ENCODE data around the gene DPPA5.

Gene DPPA5

GRCh38 chr6:73367761-73368355 is 13.8 kb upstream of the DPPA5 start:
- no peak for DNase-seq (ENCODE audit: low spot score)
- TF ChIP-seq, protein P1, sequence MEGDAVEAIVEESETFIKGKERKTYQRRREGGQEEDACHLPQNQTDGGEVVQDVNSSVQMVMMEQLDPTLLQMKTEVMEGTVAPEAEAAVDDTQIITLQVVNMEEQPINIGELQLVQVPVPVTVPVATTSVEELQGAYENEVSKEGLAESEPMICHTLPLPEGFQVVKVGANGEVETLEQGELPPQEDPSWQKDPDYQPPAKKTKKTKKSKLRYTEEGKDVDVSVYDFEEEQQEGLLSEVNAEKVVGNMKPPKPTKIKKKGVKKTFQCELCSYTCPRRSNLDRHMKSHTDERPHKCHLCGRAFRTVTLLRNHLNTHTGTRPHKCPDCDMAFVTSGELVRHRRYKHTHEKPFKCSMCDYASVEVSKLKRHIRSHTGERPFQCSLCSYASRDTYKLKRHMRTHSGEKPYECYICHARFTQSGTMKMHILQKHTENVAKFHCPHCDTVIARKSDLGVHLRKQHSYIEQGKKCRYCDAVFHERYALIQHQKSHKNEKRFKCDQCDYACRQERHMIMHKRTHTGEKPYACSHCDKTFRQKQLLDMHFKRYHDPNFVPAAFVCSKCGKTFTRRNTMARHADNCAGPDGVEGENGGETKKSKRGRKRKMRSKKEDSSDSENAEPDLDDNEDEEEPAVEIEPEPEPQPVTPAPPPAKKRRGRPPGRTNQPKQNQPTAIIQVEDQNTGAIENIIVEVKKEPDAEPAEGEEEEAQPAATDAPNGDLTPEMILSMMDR (IDR thresholded peaks at IDR 0.05; ENCODE audit: extremely low read depth, insufficient read depth, missing control alignments) = no peak
- in situ Hi-C loops (cut with MboI; ENCODE audit: low pct_unique_long_range_greater_than_20kb, low sequenced_read_pairs, unreplicated experiment) = no loop called here

- TF ChIP-seq, protein P1 (IDR thresholded peaks at IDR 0.05; ENCODE audit: extremely low read depth, insufficient read depth, missing control alignments) = no peak
- in situ Hi-C loops (cut with MboI; ENCODE audit: low pct_unique_long_range_greater_than_20kb, low sequenced_read_pairs, unreplicated experiment) = no loop called here
- DNase-seq (ENCODE audit: low spot score) = no peak
Measured at GRCh38 chr6:73364549-73364948, 10.5 kb upstream of the DPPA5 start.

- TF ChIP-seq, protein P1 (IDR thresholded peaks at IDR 0.05; ENCODE audit: extremely low read depth, insufficient read depth, missing control alignments) = no peak
- no peak for DNase-seq (ENCODE audit: low spot score)
- in situ Hi-C loops (cut with MboI; ENCODE audit: low pct_unique_long_range_greater_than_20kb, low sequenced_read_pairs, unreplicated experiment) = no loop called here
Measured at GRCh38 chr6:73364121-73364520, 10.0 kb upstream of the DPPA5 start.

- in situ Hi-C loops (cut with MboI; ENCODE audit: low pct_unique_long_range_greater_than_20kb, low sequenced_read_pairs, unreplicated experiment) = no loop called here
- TF ChIP-seq, protein P1 (IDR thresholded peaks at IDR 0.05; ENCODE audit: extremely low read depth, insufficient read depth, missing control alignments) = no peak
- DNase-seq (ENCODE audit: low spot score) = no peak
Measured at GRCh38 chr6:73363537-73363875, 9.4 kb upstream of the DPPA5 start.

GRCh38 chr6:73362869-73363536 is 8.9 kb upstream of the DPPA5 start:
- no peak for DNase-seq (ENCODE audit: low spot score)
- in situ Hi-C loops (cut with MboI; ENCODE audit: low pct_unique_long_range_greater_than_20kb, low sequenced_read_pairs, unreplicated experiment) = no loop called here

GRCh38 chr6:73362358-73362757 is 8.3 kb upstream of the DPPA5 start, which contains the start of gene KHDC3L:
Gene KHDC3L, plus strand, starts transcription at chr6:73362658. Its CDS starts 72 bp downstream, at chr6:73362730.
- TF ChIP-seq, protein P1 (IDR thresholded peaks at IDR 0.05; ENCODE audit: extremely low read depth, insufficient read depth, missing control alignments) = no peak
- in situ Hi-C loops (cut with MboI; ENCODE audit: low pct_unique_long_range_greater_than_20kb, low sequenced_read_pairs, unreplicated experiment) = no loop called here
- DNase-seq (ENCODE audit: low spot score) = no peak

More at GRCh38 chr6:73362869-73363536, 8.9 kb upstream of the DPPA5 start:
- TF ChIP-seq, protein P1 (IDR thresholded peaks at IDR 0.05; ENCODE audit: extremely low read depth, insufficient read depth, missing control alignments) = no peak
